ENCODE results near the gene DTNA.
"Not testable (repeated sequence)": the region's sequence is repeated elsewhere in the genome, so short reads cannot be mapped to it uniquely, and the experiment has no call there.

Gene DTNA

DNA sequence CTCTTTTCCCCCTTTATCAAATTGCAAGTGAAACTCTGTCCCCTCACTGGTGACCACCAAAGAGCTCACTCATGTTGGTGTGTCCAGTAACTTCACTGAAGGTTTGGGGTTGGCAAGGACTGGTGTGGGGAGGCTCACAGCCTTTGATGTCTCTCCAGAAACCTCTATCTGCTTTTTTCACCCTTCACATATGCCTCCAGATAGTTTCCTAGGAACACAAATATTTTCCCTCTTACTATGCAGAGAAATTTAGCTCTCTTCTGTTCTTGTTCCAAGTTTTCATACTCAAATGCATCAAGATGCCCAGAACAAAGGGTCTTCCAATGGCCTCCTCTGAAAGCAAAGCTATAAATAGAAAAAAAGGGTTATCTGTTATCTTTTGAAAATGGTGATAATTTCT lies 20.7 kb downstream of the DTNA start:
- no peak overlapping the region for H2AFZ ChIP-seq (ENCODE audit: low read length)
- TF ChIP-seq, protein P1, sequence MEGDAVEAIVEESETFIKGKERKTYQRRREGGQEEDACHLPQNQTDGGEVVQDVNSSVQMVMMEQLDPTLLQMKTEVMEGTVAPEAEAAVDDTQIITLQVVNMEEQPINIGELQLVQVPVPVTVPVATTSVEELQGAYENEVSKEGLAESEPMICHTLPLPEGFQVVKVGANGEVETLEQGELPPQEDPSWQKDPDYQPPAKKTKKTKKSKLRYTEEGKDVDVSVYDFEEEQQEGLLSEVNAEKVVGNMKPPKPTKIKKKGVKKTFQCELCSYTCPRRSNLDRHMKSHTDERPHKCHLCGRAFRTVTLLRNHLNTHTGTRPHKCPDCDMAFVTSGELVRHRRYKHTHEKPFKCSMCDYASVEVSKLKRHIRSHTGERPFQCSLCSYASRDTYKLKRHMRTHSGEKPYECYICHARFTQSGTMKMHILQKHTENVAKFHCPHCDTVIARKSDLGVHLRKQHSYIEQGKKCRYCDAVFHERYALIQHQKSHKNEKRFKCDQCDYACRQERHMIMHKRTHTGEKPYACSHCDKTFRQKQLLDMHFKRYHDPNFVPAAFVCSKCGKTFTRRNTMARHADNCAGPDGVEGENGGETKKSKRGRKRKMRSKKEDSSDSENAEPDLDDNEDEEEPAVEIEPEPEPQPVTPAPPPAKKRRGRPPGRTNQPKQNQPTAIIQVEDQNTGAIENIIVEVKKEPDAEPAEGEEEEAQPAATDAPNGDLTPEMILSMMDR (IDR thresholded peaks at IDR 0.05; ENCODE audit: low read length): no peak
- no peak for TF ChIP-seq EZH2 (IDR thresholded peaks at IDR 0.05; ENCODE audit: borderline replicate concordance, low read length)

DNA sequence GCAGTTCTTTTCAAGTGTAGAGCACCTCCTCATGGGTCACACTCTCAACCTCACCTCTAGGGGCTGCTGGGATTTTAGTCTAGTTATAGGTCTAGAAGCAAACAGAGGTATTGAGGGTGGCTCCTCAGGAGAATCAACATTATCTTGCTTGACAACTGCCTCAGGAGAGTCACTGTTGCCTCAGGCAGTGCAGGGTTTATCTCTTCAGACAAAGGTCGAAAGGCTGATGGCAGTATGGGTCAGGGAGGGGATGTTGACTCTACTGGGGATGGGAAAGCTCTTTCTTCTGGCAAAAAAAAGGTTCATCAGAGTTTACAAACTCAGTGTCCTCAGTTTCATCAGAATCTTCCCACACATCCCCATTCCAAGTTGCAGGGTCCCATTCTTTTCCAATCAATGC lies 24.0 kb downstream of the DTNA start:
- H3K4me1 ChIP-seq (ENCODE audit: insufficient read depth, low read length, severe bottlenecking): no peaks in the 10 kb centered on the region
- H3K4me2 ChIP-seq (ENCODE audit: low read length): no peak overlapping the region
- no peaks in the 10 kb centered on the region for H3K36me3 ChIP-seq (ENCODE audit: insufficient read depth, low read length)
- no peak overlapping the region for H3K27ac ChIP-seq (ENCODE audit: low read depth, low read length, poor library complexity, severe bottlenecking)
- no peaks in the 10 kb centered on the region for H3K79me2 ChIP-seq (ENCODE audit: insufficient read depth, low read length)
- H3K27me3 ChIP-seq (ENCODE audit: insufficient read depth, low read length): no peaks in the 10 kb centered on the region
- no peak overlapping the region for H2AFZ ChIP-seq (ENCODE audit: low read length)
- H4K20me1 ChIP-seq (ENCODE audit: insufficient read depth, low read length): no peaks in the 10 kb centered on the region
- no peaks in the 10 kb centered on the region for H3F3A ChIP-seq (ENCODE audit: insufficient read depth, low read length)
- no peaks in the 10 kb centered on the region for H3K9me3 ChIP-seq (ENCODE audit: low read length)
- no peak for TF ChIP-seq EZH2 (IDR thresholded peaks at IDR 0.05; ENCODE audit: borderline replicate concordance, low read length)
- TF ChIP-seq, protein P1 (IDR thresholded peaks at IDR 0.05; ENCODE audit: low read length): no peak
- H3K9ac ChIP-seq (ENCODE audit: low read length): no peak overlapping the region
- H3K9me2 ChIP-seq (ENCODE audit: low read depth, low read length): no peaks in the 10 kb centered on the region
- no peak overlapping the region for H3K4me3 ChIP-seq (ENCODE audit: low read depth, low read length, poor library complexity, severe bottlenecking)

More for the DNA sequence above, 20.7 kb downstream of the DTNA start:
- H3K4me2 ChIP-seq (ENCODE audit: low read length): no peak overlapping the region
- no peaks in the 10 kb centered on the region for H4K20me1 ChIP-seq (ENCODE audit: insufficient read depth, low read length)
- no peaks in the 10 kb centered on the region for H3F3A ChIP-seq (ENCODE audit: insufficient read depth, low read length)
- no peak overlapping the region for H3K27ac ChIP-seq (ENCODE audit: low read depth, low read length, poor library complexity, severe bottlenecking)
- no peaks in the 10 kb centered on the region for H3K36me3 ChIP-seq (ENCODE audit: insufficient read depth, low read length)
- no peaks in the 10 kb centered on the region for H3K79me2 ChIP-seq (ENCODE audit: insufficient read depth, low read length)
- no peaks in the 10 kb centered on the region for H3K27me3 ChIP-seq (ENCODE audit: insufficient read depth, low read length)
- no peaks in the 10 kb centered on the region for H3K9me3 ChIP-seq (ENCODE audit: low read length)
- no peaks in the 10 kb centered on the region for H3K9me2 ChIP-seq (ENCODE audit: low read depth, low read length)
- H3K4me1 ChIP-seq (ENCODE audit: insufficient read depth, low read length, severe bottlenecking): no peaks in the 10 kb centered on the region
- H3K9ac ChIP-seq (ENCODE audit: low read length): no peak overlapping the region
- no peak overlapping the region for H3K4me3 ChIP-seq (ENCODE audit: low read depth, low read length, poor library complexity, severe bottlenecking)

- not testable (repeated sequence) for H3K4me2 ChIP-seq (ENCODE audit: low read length); H3K27ac ChIP-seq (ENCODE audit: low read depth, low read length, poor library complexity, severe bottlenecking); H3K9me2 ChIP-seq (ENCODE audit: low read depth, low read length); H3K4me1 ChIP-seq (ENCODE audit: insufficient read depth, low read length, severe bottlenecking); H3K9ac ChIP-seq (ENCODE audit: low read length); H3F3A ChIP-seq (ENCODE audit: insufficient read depth, low read length); H3K79me2 ChIP-seq (ENCODE audit: insufficient read depth, low read length); H3K9me3 ChIP-seq (ENCODE audit: low read length); H3K27me3 ChIP-seq (ENCODE audit: insufficient read depth, low read length); H2AFZ ChIP-seq (ENCODE audit: low read length); H4K20me1 ChIP-seq (ENCODE audit: insufficient read depth, low read length); H3K36me3 ChIP-seq (ENCODE audit: insufficient read depth, low read length); H3K4me3 ChIP-seq (ENCODE audit: low read depth, low read length, poor library complexity, severe bottlenecking)
Observed at GRCh38 chr18:34734526-34734925, 24.4 kb downstream of the DTNA start.

DNA sequence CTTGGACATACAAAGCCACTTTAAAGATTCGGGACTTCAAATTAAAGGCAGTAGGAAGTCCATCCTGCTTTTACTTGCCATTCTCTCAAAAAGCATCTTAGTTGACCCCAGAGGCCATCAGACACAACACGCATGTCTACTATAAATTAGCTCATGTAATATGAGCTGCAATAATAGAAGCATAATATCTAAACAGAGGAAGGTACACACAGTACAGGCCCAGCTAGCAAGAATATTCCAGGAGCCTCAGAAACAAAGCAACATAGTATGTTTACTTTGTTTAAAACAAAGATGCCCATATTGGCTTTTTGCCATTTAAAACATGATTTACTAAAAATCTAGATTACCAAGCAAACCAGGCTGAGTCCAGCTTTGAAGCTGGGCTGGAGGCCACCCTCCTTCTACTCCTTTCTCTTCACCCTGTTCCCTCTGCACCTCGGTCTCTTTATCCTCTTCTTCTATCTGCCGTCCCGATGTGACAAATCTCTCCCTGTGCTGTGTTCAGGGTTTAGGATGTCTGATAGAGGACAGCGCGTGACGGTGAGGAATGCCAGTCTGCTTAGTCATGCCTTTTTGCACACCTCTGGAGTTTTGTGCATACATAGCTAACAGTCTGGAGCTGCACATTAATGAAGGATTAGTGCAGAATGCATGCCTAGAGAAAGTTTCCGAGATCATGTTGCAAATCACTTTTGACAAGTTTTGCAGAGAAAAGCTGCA lies 28.2 kb downstream of the DTNA start:
- no peaks in the 10 kb centered on the region for H3K9me2 ChIP-seq (ENCODE audit: low read depth, low read length)
- H3F3A ChIP-seq (ENCODE audit: insufficient read depth, low read length): no peaks in the 10 kb centered on the region
- H3K79me2 ChIP-seq (ENCODE audit: insufficient read depth, low read length): no peaks in the 10 kb centered on the region
- no peak overlapping the region for H3K4me2 ChIP-seq (ENCODE audit: low read length)
- H3K27ac ChIP-seq (ENCODE audit: low read depth, low read length, poor library complexity, severe bottlenecking): no peak overlapping the region
- H3K27me3 ChIP-seq (ENCODE audit: insufficient read depth, low read length): no peaks in the 10 kb centered on the region
- TF ChIP-seq EZH2 (IDR thresholded peaks at IDR 0.05; ENCODE audit: borderline replicate concordance, low read length): no peak
- TF ChIP-seq, protein P1 (IDR thresholded peaks at IDR 0.05; ENCODE audit: low read length): no peak
- no peak overlapping the region for H3K4me3 ChIP-seq (ENCODE audit: low read depth, low read length, poor library complexity, severe bottlenecking)
- no peaks in the 10 kb centered on the region for H3K9me3 ChIP-seq (ENCODE audit: low read length)
- no peaks in the 10 kb centered on the region for H4K20me1 ChIP-seq (ENCODE audit: insufficient read depth, low read length)
- no peak overlapping the region for H3K9ac ChIP-seq (ENCODE audit: low read length)
- H2AFZ ChIP-seq (ENCODE audit: low read length): no peak overlapping the region
- no peaks in the 10 kb centered on the region for H3K4me1 ChIP-seq (ENCODE audit: insufficient read depth, low read length, severe bottlenecking)
- H3K36me3 ChIP-seq (ENCODE audit: insufficient read depth, low read length): no peaks in the 10 kb centered on the region

Data from OCI-LY1 (cell line).